Islet precursor cell (in vitro differentiated cells): ENCODE data around the gene GOLIM4.
"Not testable (repeated sequence)": the region's sequence is repeated elsewhere in the genome, so short reads cannot be mapped to it uniquely, and the experiment has no call there.

Source experiments
- DNase-seq: peaks from one replicate; pipeline ENCODE4 v3.0.0-alpha.2; 2018

Gene GOLIM4

GRCh38 chr3:168095611-168096209 is at the start of gene GOLIM4:
Gene GOLIM4, minus strand, starts transcription at chr3:168095924. Its CDS starts 639 bp downstream, at chr3:168095285.
- peak; percentile 99 for DNase-seq

- DNase-seq, result no peak
Observed at GRCh38 chr3:168141405-168141998, 45.8 kb upstream of the GOLIM4 start.

GRCh38 chr3:168139947-168140346 is 44.2 kb upstream of the GOLIM4 start:
- DNase-seq, result no peak

GRCh38 chr3:168138421-168138820 is 42.7 kb upstream of the GOLIM4 start:
- DNase-seq, result no peak

- no peak for DNase-seq
Observed at GRCh38 chr3:168134931-168135330, 39.2 kb upstream of the GOLIM4 start.

- not testable (repeated sequence) for DNase-seq
Observed at GRCh38 chr3:168130250-168130649, 34.5 kb upstream of the GOLIM4 start.

GRCh38 chr3:168128463-168128862 is 32.7 kb upstream of the GOLIM4 start:
- not testable (repeated sequence) for DNase-seq

- DNase-seq, result no peak
Observed at GRCh38 chr3:168127466-168127865, 31.7 kb upstream of the GOLIM4 start.

- no peak for DNase-seq
Observed at GRCh38 chr3:168124791-168125190, 29.1 kb upstream of the GOLIM4 start.

GRCh38 chr3:168124291-168124690 is 28.6 kb upstream of the GOLIM4 start:
- DNase-seq, result no peak

- DNase-seq, result no peak
Observed at GRCh38 chr3:168123201-168124176, 27.8 kb upstream of the GOLIM4 start.

- no peak for DNase-seq
Observed at GRCh38 chr3:168121184-168122017, 25.7 kb upstream of the GOLIM4 start.

- no peak for DNase-seq
Observed at GRCh38 chr3:168117853-168118313, 22.2 kb upstream of the GOLIM4 start.

- DNase-seq, result no peak
Observed at GRCh38 chr3:168117059-168117458, 21.3 kb upstream of the GOLIM4 start.

GRCh38 chr3:168116279-168116678 is 20.6 kb upstream of the GOLIM4 start:
- no peak for DNase-seq

GRCh38 chr3:168113848-168114247 is 18.1 kb upstream of the GOLIM4 start:
- no peak for DNase-seq

GRCh38 chr3:168112894-168113293 is 17.2 kb upstream of the GOLIM4 start:
- DNase-seq, result no peak

- no peak for DNase-seq
Observed at GRCh38 chr3:168104361-168104760, 8.6 kb upstream of the GOLIM4 start.

- no peak for DNase-seq
Observed at GRCh38 chr3:168102735-168103410, 7.1 kb upstream of the GOLIM4 start.

GRCh38 chr3:168100777-168101492 is 5.2 kb upstream of the GOLIM4 start:
- DNase-seq, result no peak

- DNase-seq, result no peak
Observed at GRCh38 chr3:168097381-168097780, 1.7 kb upstream of the GOLIM4 start.
